Adipocyte (in vitro differentiated cells): ENCODE data around the gene CDON.

Experiments
- DNase-seq: peaks from one replicate; pipeline ENCODE4 v3.0.0-alpha.2; 2015; ENCODE audit warnings: low read depth
- H3K27me3 ChIP-seq: replicated peaks from 2 replicates; pipeline ENCODE4 v1.7.0; 2013; ENCODE audit warnings: mild to moderate bottlenecking, low read length, moderate library complexity; ENCODE audit not compliant: control insufficient read depth, insufficient read depth
- H3K36me3 ChIP-seq: 2 replicates; pipeline ENCODE4 v1.7.0; 2013; ENCODE audit warnings: low read length, mild to moderate bottlenecking, moderate library complexity; ENCODE audit not compliant: control insufficient read depth, insufficient read depth, severe bottlenecking
- H3K4me1 ChIP-seq: 2 replicates; pipeline ENCODE4 v1.7.0; 2013; ENCODE audit warnings: mild to moderate bottlenecking, low read length, moderate library complexity; ENCODE audit not compliant: control insufficient read depth, insufficient read depth
- H3K4me3 ChIP-seq: 2 replicates; pipeline ENCODE4 v1.7.0; 2013; ENCODE audit warnings: mild to moderate bottlenecking, low read length, moderate library complexity
- H3K9ac ChIP-seq: 2 replicates; pipeline ENCODE4 v1.7.0; 2013; ENCODE audit warnings: mild to moderate bottlenecking, low read length, moderate library complexity
- H3K9me3 ChIP-seq: 2 replicates; pipeline ENCODE4 v1.7.0; 2013; ENCODE audit warnings: mild to moderate bottlenecking, low read length, moderate library complexity; ENCODE audit not compliant: control insufficient read depth

The CDON gene

GRCh38 chr11:125982348-125982730 lies 80.3 kb downstream of the CDON start:
- no peaks in the 10 kb centered on the region for H3K9me3 ChIP-seq
- no peaks in the 10 kb centered on the region for H3K27me3 ChIP-seq
- H3K36me3 ChIP-seq = peaks cover 85% of the 10 kb centered on the region
- no peak overlapping the region for H3K9ac ChIP-seq
- no peak for DNase-seq
- H3K4me3 ChIP-seq = no peak overlapping the region
- peaks cover 17% of the 10 kb centered on the region for H3K4me1 ChIP-seq

- H3K9ac ChIP-seq = no peak overlapping the region
- H3K36me3 ChIP-seq = peaks cover 94% of the 10 kb centered on the region
- H3K9me3 ChIP-seq = no peaks in the 10 kb centered on the region
- H3K4me3 ChIP-seq = no peak overlapping the region
- no peak for DNase-seq
- H3K27me3 ChIP-seq = no peaks in the 10 kb centered on the region
- H3K4me1 ChIP-seq = peaks cover 17% of the 10 kb centered on the region
Observed at GRCh38 chr11:125980436-125980835, 82.2 kb downstream of the CDON start.

DNA sequence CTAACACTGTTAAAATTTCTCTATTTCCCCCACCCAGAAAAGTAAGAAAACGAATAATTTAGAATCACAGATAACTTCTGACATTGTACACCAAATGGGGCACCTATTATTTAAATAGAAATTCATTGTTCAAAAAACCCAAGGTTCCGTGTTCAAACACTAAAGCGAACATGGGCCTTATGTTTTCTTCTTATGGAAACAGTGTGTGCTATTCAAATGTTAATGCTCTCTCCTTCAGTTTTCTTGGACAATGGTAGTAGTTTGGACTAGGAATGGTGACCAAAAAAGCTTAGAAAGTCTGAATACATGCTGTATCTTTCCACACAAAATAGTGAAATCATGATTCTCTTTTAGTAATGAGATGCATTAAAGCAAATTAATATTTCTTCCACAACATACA lies 83.2 kb downstream of the CDON start:
- H3K36me3 ChIP-seq = peaks cover 91% of the 10 kb centered on the region
- H3K4me1 ChIP-seq = peaks cover 17% of the 10 kb centered on the region
- no peaks in the 10 kb centered on the region for H3K9me3 ChIP-seq
- H3K27me3 ChIP-seq = no peaks in the 10 kb centered on the region
- H3K9ac ChIP-seq = no peak overlapping the region
- DNase-seq = no peak
- H3K4me3 ChIP-seq = no peak overlapping the region

DNA sequence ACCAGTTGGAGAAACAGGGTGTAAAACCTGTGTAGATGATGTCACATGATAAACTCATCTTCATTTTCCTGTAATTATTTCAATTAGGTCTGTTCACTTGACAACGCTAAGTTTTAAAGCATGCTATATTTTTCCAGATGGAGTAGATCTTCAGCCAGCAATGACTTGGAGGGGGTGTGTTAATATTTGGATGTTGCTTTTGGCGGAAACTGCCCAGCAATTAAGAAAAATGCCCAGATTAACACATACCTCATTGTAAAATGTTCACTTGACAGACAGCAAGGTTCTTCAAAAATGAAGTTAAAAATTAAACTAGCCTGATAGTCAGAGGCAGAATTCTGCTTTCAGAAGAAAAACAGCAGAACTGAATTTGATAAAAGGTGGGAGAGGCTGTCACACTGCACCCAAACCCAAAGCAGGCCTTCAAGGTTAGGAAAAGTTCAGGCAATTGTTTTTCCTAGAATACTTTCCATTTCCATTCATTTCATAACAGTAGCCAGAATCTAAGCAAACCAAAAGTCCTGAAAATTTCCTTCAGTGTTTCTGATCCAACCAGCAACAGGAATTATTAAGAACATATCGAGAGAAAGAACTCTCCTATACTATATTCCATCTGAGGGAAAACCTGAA lies 83.8 kb downstream of the CDON start:
- Histone ChIP-seq H3K9me3 (no peaks in the 10 kb centered on the region), H3K4me3 (no peak overlapping the region), H3K4me1 (peaks cover 14% of the 10 kb centered on the region), H3K27me3 (no peaks in the 10 kb centered on the region), H3K9ac (no peak overlapping the region), H3K36me3 (peaks cover 87% of the 10 kb centered on the region)
- DNase-seq = no peak

GRCh38 chr11:125978181-125978716 lies 84.4 kb downstream of the CDON start:
- Histone ChIP-seq H3K27me3 (no peaks in the 10 kb centered on the region), H3K4me3 (no peak overlapping the region), H3K9ac (no peak overlapping the region), H3K4me1 (peaks cover 7% of the 10 kb centered on the region), H3K9me3 (no peaks in the 10 kb centered on the region), H3K36me3 (peaks cover 85% of the 10 kb centered on the region)
- no peak for DNase-seq

GRCh38 chr11:125977333-125977732 lies 85.3 kb downstream of the CDON start:
- no peak for DNase-seq
- Histone ChIP-seq H3K9ac (no peak overlapping the region), H3K9me3 (no peaks in the 10 kb centered on the region)

DNA sequence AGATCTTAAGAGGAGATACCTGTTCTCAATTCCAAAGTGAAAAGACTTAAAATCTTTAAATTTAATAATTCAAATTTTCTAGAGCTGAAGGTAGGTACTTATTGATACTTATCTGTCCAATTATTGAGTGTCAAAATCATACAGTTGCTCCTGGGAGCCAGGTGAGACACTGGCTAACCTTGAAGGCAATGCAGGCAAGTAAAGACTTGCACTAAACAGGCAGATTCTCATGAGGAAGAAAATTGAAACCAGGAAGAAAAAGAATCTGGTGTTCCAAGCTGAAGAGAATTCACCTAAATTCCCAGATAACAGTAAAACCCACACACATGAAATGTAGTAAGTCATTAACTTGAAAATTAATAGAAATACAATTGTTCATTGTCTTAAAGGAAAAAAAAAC lies 86.5 kb downstream of the CDON start:
- Histone ChIP-seq H3K36me3 (peaks cover 85% of the 10 kb centered on the region), H3K4me3 (no peak overlapping the region), H3K9ac (no peak overlapping the region), H3K4me1 (peaks cover 7% of the 10 kb centered on the region), H3K27me3 (no peaks in the 10 kb centered on the region), H3K9me3 (no peaks in the 10 kb centered on the region)
- no peak for DNase-seq

More at GRCh38 chr11:125977333-125977732, 85.3 kb downstream of the CDON start:
- H3K36me3 ChIP-seq = peaks cover 84% of the 10 kb centered on the region
- no peak overlapping the region for H3K4me3 ChIP-seq
- H3K4me1 ChIP-seq = peaks cover 7% of the 10 kb centered on the region
- no peaks in the 10 kb centered on the region for H3K27me3 ChIP-seq

DNA sequence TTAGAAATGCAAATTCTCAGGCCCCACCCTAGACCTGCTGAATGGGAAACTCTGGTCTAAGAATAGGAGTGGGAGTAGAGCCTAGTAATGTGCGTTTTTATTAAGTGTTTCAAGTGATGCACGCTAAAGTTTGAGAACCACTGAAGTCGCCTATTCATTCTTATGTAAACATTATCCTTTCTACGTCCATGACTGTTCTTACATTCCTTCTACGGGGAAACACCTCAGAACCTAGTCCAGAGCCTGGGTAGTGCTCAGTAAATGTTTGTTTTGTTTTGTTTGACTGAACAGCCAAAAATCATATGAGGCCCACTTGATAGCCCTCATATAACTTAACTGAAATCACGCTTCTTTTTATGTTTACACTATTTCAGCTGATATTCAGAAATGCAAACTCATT lies 87.0 kb downstream of the CDON start:
- H3K36me3 ChIP-seq = peaks cover 83% of the 10 kb centered on the region
- no peak for DNase-seq
- H3K27me3 ChIP-seq = no peaks in the 10 kb centered on the region
- no peaks in the 10 kb centered on the region for H3K9me3 ChIP-seq
- H3K9ac ChIP-seq = no peak overlapping the region
- H3K4me1 ChIP-seq = peaks cover 7% of the 10 kb centered on the region
- H3K4me3 ChIP-seq = no peak overlapping the region

DNA sequence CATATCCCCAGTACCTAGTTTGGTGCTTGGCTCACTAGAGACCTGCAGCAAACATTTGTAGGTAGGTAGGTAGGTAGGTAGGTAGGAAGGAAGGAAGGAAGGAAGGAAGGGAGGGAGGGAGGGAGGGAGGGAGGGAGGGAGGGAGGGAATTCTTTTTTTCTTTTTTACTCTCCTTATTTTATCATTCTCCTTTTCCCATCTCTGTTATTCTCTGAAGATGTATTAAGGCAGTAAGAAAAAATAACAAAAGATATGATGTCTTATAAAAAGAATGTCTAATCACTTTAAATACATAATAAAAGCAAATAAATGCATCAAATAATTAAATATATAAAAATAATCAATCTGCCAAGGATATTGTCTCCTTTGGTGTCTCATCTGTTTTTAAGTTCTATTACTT lies 88.4 kb downstream of the CDON start:
- no peaks in the 10 kb centered on the region for H3K9me3 ChIP-seq
- H3K4me1 ChIP-seq = peaks cover 7% of the 10 kb centered on the region
- no peak overlapping the region for H3K4me3 ChIP-seq
- no peak overlapping the region for H3K9ac ChIP-seq
- DNase-seq = no peak
- peaks cover 83% of the 10 kb centered on the region for H3K36me3 ChIP-seq
- no peaks in the 10 kb centered on the region for H3K27me3 ChIP-seq

DNA sequence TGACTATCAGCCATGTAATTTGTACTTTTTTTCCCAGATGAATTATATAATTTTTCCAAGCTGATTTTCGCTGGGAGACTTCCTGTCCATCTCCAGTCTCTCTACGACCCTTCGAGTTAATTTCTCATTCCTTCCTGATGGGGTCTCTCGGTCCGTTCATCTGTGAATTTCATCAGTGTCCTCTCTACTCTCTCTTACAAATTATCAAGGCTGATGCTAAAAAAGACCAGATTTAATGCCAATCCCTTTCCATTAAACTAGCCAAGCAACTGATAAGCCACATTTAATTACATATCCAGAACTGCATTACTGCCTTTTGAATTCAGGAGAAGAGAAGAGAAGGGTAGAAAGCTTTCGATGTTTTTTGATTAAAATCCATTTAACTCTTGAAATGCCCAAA lies 91.0 kb downstream of the CDON start:
- H3K9me3 ChIP-seq = no peaks in the 10 kb centered on the region
- DNase-seq = no peak
- no peaks in the 10 kb centered on the region for H3K27me3 ChIP-seq
- peaks cover 15% of the 10 kb centered on the region for H3K4me1 ChIP-seq
- no peak overlapping the region for H3K4me3 ChIP-seq
- peaks cover 75% of the 10 kb centered on the region for H3K36me3 ChIP-seq
- H3K9ac ChIP-seq = no peak overlapping the region

GRCh38 chr11:125968354-125968753 lies 94.3 kb downstream of the CDON start:
- H3K9ac ChIP-seq = no peak overlapping the region
- H3K9me3 ChIP-seq = no peaks in the 10 kb centered on the region
- no peaks in the 10 kb centered on the region for H3K27me3 ChIP-seq
- H3K36me3 ChIP-seq = peaks cover 75% of the 10 kb centered on the region
- no peak overlapping the region for H3K4me3 ChIP-seq
- peaks cover 15% of the 10 kb centered on the region for H3K4me1 ChIP-seq
- no peak for DNase-seq

DNA sequence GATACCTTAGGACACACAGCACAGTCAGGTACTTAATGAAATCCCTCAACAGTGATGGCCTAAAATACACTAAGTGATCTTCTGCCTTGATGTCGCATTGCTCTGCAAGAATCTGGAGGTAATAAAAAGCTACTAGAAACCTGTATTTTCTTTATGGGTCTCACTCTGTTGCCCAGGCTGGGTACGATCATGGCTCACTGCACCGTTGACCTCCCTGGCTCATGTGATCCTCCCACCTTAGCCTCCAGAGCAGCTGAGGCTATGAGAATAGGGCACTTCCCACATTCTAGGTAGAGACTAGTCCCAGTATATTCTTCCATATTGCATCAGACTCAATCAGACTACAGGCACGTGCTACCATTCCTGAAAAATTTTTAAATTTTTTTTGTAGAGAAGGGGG lies 95.2 kb downstream of the CDON start:
- Histone ChIP-seq H3K36me3 (peaks cover 77% of the 10 kb centered on the region), H3K9me3 (no peaks in the 10 kb centered on the region), H3K27me3 (no peaks in the 10 kb centered on the region), H3K4me3 (no peak overlapping the region), H3K9ac (no peak overlapping the region), H3K4me1 (peaks cover 15% of the 10 kb centered on the region)
- DNase-seq = no peak
